GM12872 (cell line): ENCODE data around the gene FBXO48.

Source experiments
- CTCF ChIP-seq: IDR thresholded peaks from 3 replicates; pipeline ENCODE4 v1.5.1; 2011; ENCODE audit warnings: low read depth, mild to moderate bottlenecking, low read length, moderate library complexity; ENCODE audit not compliant: insufficient read depth

FBXO48 gene

GRCh38 chr2:68415521-68415920, 51.6 kb downstream of the FBXO48 start:
- no peak for TF ChIP-seq CTCF

- TF ChIP-seq CTCF: no peak
Measured at GRCh38 chr2:68414876-68415275, 52.2 kb downstream of the FBXO48 start.

DNA sequence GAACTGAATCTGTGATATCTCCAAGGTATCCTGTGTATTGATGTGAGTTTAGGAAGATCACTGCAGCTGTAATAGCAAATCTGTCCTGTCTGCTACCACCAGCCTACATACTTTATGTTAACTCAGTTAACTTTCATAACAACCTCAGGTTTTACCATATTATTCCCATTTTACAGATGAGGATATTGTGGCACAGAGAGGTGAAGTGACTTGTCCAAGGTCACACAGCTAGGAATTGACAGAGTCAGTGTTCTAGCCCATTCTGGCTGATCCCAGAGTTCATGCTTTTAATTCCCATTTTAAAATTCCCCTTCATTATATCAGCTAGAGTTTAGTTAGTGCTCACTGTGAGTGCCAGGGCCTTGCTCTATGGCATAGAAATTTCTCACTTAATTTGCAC, 52.6 kb downstream of the FBXO48 start:
- no peak for TF ChIP-seq CTCF

DNA sequence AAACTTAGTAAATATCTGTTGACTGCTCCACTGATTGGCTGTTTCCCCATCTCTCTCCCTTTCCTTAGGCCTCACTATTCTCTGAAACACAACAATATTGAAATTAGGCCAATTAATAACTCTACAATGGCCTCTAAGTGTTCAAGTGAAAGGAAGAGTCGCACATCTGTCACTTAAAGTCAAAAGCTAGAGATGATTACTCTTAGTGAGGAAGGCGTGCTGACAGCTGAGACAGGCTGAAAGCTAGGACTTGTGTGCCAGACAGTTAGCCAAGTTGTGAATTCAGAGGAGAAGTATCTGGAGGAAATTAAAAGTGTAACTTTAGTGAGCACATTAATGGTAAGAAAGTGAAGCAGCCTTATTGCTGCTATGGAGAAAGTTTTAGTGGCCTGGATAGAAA, 53.6 kb downstream of the FBXO48 start:
- no peak for TF ChIP-seq CTCF

GRCh38 chr2:68412127-68412819, 54.8 kb downstream of the FBXO48 start:
- TF ChIP-seq CTCF: no peak

DNA sequence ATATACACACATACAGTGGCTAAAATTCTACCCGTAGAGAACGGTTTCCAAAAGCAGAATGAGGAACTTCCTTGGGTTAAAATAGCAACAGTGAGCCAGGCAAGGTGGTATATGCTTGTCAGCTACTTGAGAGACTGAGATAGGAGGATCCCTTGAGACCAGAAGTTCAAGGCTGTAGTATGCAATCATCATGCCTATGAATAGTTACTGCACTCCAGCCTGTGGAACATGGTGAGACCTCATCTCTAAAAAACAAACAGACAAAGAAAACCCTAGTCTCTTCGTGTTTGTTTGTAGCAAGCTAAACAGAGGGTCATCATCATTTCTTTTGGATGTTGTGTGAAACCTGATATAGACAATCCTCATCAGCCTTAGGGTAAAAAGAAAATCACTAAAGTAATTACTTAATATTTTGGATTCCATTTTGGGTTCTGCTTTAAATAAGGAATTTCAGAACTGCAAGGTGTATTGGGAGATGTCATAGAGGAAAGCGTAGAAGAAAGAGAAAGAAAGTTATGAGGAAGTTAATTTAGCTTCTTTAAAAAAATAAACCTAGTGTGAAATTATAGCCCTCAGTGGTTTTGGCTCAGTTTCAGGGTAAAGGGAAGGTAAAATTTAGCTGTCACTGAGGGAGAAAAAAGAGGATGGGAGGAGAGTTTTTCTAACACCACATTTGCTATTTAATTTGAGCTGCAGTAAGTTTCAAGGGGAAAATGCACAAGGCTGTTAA, 55.5 kb downstream of the FBXO48 start:
- no peak for TF ChIP-seq CTCF
